GM19351 (cell line): Measurements from ENCODE around the gene PPP1R27.

ENCODE experiments used
- ATAC-seq: cut with Tn5 transposase; IDR thresholded peaks from one replicate; pipeline ENCODE4 v1.9.1; 2021; ENCODE audit warnings: mild to moderate bottlenecking, moderate library complexity; ENCODE audit not compliant: unreplicated experiment

PPP1R27 gene

GRCh38 chr17:81822996-81823819 lies 11.6 kb downstream of the PPP1R27 start:
- ATAC-seq: no peak

GRCh38 chr17:81822312-81822637 lies 12.6 kb downstream of the PPP1R27 start:
- no peak for ATAC-seq

- no peak for ATAC-seq
Measured at GRCh38 chr17:81821603-81822311, 13.1 kb downstream of the PPP1R27 start.

DNA sequence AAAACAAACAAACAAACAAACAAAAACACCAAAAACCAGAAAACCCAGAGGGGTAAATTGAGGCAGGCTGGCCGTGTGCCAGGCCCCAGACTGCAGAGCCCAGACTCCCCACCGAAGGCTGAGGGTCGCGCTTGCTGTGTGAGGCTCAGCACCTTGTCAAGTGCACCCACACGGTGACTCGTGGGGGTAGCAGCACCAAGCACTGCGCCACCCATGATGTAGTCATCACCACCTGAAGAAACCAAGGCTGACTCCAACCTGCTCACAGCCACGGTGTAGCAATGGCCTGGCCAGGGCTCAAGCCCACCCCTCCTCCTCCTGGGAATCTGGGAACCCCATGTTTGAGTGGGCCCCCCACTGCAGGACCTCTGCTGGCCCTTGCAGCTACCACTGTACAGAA lies 13.7 kb downstream of the PPP1R27 start:
- no peak for ATAC-seq

- no peak for ATAC-seq
Measured at GRCh38 chr17:81819708-81820107, 15.1 kb downstream of the PPP1R27 start.

DNA sequence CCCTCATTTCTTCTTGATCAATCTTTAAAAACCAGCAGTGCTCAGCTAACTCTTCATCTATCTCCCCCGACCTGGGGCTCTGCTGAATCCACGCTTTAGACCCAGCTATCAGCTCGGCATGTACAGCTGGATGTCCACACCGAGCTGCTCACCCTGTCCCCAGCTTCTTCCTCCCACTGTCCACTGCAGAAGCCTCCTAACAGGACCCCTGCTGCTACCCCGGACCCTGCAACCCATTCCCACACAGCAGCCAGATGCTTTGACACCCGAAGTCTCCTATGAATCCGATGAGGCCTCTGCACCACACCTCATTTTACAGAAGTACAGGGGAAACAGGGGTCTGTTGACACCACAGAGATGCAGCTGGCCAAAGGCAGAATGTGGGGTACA lies 17.1 kb downstream of the PPP1R27 start:
- no peak for ATAC-seq

DNA sequence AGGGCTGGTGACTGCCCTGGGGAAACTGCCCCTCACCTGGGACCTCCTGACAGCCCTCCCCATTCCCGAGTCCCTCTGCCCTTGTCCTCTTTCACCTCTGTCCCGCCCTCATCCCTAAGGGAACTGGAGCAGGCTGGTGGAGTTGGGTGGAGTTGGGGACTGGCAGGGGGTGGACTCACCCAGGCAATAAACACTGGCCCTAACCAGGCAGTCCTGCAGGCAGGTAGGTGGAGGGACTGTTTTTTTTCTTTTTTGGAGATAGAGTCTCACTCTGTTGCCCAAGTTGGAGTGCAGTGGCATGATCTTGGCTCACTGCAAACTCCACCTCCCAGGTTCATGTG lies 19.2 kb downstream of the PPP1R27 start:
- ATAC-seq: no peak

- no peak for ATAC-seq
Measured at GRCh38 chr17:81814748-81815645, 19.9 kb downstream of the PPP1R27 start.

- no peak for ATAC-seq
Measured at GRCh38 chr17:81813861-81814683, 20.8 kb downstream of the PPP1R27 start.

DNA sequence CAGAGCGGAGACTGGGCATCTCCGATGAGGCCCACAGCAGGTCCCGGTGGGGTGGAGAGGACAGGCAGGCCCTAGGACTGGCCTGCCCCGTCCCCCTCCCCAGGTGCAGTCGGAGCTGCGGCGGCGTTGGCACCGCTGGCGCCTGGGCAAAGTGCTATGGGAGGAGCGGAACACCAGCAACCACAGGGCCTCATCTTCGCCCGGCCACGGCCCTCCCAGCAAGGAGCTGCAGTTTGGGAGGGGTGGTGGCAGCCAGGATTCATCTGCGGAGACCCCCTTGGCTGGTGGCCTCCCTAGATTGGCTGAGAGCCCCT lies 21.5 kb downstream of the PPP1R27 start:
- no peak for ATAC-seq

- ATAC-seq: no peak
Measured at GRCh38 chr17:81812571-81813370, 22.1 kb downstream of the PPP1R27 start.

- ATAC-seq: no peak
Measured at GRCh38 chr17:81811705-81812570, 22.9 kb downstream of the PPP1R27 start.

GRCh38 chr17:81810892-81811704 lies 23.8 kb downstream of the PPP1R27 start:
- no peak for ATAC-seq

- no peak for ATAC-seq
Measured at GRCh38 chr17:81810476-81810875, 24.4 kb downstream of the PPP1R27 start.

DNA sequence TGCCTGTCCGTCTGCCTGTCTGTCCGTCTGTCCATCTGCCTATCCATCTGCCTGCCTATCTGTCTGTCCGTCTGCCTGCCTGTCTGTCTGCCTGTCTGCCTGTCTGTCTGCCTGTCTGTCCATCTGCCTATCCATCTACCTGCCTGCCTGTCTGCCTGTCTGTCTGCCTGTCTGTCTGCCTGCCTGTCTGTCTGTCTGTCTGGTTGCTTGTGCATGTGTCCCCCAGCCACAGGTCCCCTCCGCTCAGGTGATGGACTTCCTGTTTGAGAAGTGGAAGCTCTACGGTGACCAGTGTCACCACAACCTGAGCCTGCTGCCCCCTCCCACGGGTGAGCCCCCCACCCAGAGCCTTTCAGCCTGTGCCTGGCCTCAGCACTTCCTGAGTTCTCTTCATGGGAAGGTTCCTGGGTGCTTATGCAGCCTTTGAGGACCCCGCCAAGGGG lies 25.3 kb downstream of the PPP1R27 start:
- ATAC-seq: no peak

GRCh38 chr17:81808778-81809555 lies 25.9 kb downstream of the PPP1R27 start:
- no peak for ATAC-seq

DNA sequence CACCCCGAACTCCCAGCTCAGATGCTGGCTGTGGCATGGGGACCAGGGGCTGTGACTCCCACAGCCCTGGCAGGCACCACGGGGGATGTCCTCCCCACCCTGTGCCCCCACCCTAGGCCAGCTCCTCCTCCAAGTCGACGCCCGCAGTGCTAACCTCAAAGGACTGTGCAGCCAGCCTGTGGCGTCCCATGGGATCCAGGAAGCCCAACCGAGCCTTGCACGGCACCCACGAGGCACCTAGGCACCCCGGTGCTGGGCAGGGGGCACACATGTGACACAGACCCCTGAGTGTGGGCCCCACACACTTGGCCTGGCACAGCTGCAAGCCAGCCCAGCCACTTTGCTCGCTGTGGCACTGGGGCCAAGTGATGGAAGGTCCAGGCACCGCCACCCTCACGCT lies 27.0 kb downstream of the PPP1R27 start:
- no peak for ATAC-seq
